Measurements from ENCODE around the gene REEP6. TPM values are rescaled to one million over a fixed set of nuclear protein-coding genes. Genes with fewer than 3 reads are reported as not detected.

The REEP6 gene
- total and polyA plus RNA-seq, 2 of the 8 experiments (the other 6 are each of a cell fraction or from before 2014, with no cell fraction given), result 12.6 to 20.7 TPM

- TF ChIP-seq KDM1A (IDR thresholded peaks at IDR 0.05; ENCODE audit: borderline replicate concordance, low read length) (no peak), YY1 (IDR thresholded peaks at IDR 0.05; ENCODE audit: low read depth, low read length) (no peak), SUZ12 (IDR thresholded peaks at IDR 0.05; ENCODE audit: low read length) (no peak), RFX5 (IDR thresholded peaks at IDR 0.05; ENCODE audit: borderline replicate concordance, low read depth, low read length) (no peak), HDAC2 (IDR thresholded peaks at IDR 0.05; ENCODE audit: borderline replicate concordance in 1 of 2, low read depth in 2 of 2, low read length in 2 of 2) (no peak), EZH2 (IDR thresholded peaks at IDR 0.05; ENCODE audit: low read depth, low read length, severe bottlenecking) (no peak), TBP (IDR thresholded peaks at IDR 0.05; ENCODE audit: low read depth, low read length) (no peak), FOSL1 (IDR thresholded peaks at IDR 0.05; ENCODE audit: insufficient read depth, low read depth, low read length) (no peak), CBX8 (IDR thresholded peaks at IDR 0.05; ENCODE audit: borderline replicate concordance, low read depth, low read length) (no peak), RXRA (IDR thresholded peaks at IDR 0.05; ENCODE audit: insufficient read depth, low read depth, low read length) (no peak), ZNF274 (IDR thresholded peaks at IDR 0.05; ENCODE audit: borderline replicate concordance, extremely low read depth, low read length) (no peak)
Observed at GRCh38 chr19:1514986-1515721, 24.2 kb downstream of the REEP6 start (continued).

All from H1 (cell line).